Measurements from ENCODE around the gene SH2D3A.
"Not testable (repeated sequence)": the region's sequence is repeated elsewhere in the genome, so short reads cannot be mapped to it uniquely, and the experiment has no call there.

Gene SH2D3A

DNA sequence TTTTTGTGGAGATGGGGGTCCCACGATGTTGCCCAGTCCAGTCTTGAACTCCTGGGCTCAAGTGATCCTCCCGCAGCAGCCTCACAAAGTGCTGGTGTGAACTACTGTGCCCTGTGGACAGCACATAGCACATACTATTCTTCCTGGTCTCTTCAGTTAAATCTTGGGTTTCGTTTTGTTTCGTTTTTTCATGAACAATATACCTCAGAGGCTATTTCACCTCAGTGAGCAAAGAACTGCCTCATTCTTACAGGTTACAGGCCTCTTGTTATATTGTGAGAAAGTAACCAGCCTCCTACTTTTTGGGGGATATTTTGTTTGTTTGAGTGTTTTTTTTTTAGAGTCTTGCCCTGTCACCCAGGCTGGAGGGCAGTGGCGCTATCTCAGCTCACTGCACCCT is 45.5 kb downstream of the SH2D3A start:
- DNase-seq (ENCODE audit: low read depth) = no peak

- no peak for DNase-seq (ENCODE audit: low read depth)
Observed at GRCh38 chr19:6721138-6721474, 46.1 kb downstream of the SH2D3A start.

DNA sequence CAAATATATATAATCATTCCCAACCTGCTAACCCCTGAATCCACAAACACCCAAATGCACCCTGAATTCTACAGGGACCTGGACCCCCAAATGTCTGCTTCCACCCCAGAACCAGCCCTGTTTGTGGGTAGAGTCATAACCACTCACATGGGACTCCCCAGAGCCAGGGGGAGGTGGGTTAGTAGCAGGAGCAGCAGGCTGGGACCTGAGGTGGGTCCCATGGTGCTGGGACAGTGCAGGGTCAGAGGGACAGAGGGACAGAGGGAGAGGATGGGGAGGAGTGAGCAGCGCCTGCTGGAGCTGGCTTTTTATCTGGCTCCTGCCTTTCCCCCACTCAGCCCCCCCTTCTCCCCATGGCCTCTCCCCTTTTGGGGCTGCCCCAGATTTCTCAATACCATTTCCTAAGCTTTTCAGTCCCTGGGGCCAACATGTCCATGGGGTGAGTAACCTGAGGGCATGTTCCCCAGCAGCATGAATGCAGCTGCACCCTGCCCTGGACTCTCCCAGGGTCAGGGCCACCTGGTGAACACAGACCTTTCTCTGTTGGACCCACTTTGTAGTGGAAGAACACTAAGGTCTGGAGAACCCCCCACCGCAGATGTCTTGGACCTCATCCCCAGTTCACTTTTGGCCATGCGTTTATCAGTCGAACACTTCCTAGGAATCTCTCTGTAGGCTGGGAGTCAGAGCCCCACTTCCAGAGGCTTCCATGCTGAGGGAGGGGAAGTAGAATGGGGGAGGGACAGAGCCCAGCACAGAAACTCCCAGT is 46.7 kb downstream of the SH2D3A start, which contains the start of gene C3:
Gene C3, minus strand, starts transcription at position 282 of the 769 bp plus-strand sequence. Its CDS starts 61 bp downstream, at position 221.
- DNase-seq (ENCODE audit: low read depth) = peak; percentile 63

DNA sequence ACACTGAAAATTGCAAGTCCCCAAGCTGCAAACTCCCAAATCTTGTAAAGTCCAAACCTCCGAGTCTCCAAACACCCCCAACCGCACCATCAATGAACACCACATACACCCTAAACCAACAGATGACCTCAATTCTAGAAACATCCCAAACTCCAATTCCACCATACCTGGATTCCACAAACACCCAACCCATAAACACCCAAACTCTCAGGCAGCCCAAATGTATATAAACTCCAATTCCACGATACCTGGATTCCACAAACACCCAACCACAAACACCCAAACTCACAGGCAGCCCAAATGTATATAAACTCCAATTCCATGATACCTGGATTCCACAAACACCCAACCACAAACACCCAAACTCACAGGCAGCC is 47.3 kb downstream of the SH2D3A start:
- DNase-seq (ENCODE audit: low read depth) = no peak

DNA sequence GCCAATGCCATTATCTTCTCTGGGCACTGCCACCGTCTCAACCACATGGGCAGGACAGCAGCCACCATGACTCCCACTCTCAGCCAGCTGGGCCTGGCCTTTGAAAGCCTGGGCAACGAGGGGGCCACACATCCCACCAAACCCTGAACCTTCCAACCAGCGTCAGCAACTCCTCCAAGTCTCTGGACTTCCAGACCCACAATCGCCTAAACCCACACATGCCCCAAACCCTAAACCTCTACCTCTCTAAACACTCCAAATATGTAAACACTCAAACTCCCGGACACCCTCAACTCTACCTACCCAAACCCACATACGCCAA is 47.7 kb downstream of the SH2D3A start:
- no peak for DNase-seq (ENCODE audit: low read depth)

DNA sequence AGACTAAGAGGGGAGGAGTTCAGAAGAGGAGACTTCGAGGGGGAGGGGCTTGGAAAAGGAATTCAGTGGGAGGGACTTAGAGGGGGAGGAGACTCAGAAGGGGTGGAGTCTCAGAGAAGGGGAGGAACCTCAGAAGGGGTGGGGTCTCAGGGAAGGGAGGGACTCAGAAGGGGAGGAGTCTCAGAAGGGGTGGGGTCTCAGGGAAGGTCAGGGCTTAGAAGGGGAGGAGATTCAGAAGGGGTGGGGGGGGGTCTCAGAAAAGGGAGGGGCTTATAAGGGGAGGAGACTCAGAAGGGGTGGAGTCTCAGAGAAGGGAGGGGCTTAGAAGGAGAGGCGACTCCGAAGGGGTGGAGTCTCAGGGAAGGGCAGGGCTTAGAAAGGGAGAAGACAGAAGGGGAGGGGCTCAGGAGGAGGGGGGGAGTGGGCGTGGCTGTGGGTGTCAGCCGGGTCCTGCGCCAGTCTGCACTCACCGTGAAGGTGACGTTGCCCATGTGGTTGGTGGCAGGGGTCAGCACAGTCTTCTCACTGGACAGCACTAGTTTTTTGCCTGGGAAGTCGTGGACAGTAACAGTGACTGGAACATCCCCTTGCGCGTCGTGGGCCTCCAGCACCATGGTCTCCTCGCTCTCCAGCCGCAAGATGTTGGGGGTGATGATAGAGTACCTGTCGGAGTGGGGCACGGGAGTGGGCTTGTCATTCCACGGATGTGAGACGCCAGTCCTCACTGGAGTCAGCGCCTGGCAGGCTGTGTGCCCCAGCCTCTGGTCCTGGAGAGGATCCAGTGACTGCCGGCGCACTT is 48.3 kb downstream of the SH2D3A start:
- no peak for DNase-seq (ENCODE audit: low read depth)

DNA sequence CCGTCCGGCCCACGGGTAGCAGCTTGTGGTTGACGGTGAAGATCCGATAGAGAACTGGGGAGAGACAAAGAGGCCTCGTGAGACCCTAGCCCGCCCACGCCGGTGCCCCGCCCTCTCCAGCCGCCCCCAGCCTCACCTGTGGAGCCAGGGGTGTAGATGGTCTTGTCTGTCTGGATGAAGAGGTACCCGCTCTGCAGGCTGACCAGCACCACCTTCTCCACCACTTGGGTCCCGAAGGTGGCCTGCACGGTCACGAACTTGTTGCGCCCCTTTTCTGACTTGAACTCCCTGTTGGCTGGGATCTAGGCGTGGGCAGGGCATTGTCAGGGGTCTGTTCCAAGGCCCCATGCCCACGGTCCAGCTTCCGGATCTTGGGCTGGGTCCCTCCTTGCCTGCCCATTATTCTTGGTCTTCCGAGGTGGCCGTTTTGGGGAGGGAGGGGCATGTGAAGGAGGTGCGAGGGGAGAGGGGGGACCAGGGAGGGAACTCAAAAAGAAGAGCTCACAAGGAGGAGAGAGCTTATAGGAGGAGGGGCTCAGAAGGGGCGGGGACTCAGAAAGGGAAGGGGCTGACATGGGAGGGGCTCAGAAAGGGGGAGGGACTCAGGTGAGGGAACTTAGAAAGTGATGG is 49.0 kb downstream of the SH2D3A start:
- DNase-seq (ENCODE audit: low read depth) = no peak

GRCh38 chr19:6717441-6717971 is 49.7 kb downstream of the SH2D3A start:
- DNase-seq (ENCODE audit: low read depth) = no peak

- no peak for DNase-seq (ENCODE audit: low read depth)
Observed at GRCh38 chr19:6717036-6717435, 50.2 kb downstream of the SH2D3A start.

DNA sequence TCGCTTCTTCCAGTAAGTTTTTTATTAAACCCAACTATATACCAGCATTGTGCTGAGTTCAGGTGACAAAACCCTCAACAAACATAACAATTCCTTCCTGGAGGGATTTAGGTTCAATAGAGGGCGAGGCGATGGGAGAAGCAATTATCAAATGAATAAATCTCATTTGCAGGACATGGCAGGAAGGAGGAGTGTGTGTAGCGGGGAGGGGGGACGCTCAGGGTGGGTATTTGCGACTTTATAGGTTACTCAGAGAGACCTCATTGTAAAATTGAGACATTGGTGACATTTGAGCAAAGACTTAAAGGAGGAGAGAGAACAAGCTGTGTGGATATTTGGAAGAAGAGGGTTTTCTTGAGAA is 50.6 kb downstream of the SH2D3A start:
- DNase-seq (ENCODE audit: low read depth) = no peak

DNA sequence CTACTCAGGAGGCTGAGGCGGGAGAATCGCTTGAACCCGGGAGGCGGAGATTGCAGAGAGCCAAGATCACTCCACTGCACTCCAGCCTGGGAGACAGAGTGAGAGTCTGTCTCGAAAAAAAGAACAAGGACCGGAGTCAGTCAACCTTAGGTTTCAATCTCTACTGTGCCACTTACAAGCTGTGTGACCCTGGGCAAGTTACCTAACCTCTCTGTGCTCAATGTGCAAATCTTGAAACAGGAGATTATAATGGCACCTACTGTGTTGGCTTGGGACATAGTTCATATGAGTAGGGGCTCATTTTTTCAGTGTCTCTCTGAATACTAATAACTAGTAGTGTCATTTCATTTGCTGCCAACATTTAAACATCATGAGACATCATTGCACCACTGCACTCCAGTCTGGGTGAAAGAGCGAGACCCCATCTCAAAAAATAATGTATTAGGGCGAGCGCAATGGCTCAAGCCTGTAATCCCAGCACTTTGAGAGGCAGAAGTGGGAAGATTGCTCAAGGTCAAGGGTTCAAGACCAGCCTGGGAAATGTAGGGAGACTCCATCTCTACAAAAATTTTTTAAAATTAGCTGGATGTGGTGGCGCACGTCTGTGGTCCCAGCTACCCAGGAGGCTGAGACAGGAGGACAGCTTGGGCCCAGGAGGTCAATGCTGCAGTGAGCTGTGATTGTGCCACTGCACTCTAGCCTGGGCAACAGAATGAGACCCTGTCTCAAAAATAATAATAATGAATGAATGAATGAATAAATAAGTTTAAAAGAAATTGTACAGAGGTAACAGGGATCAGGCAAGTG is 52.3 kb downstream of the SH2D3A start:
- no peak for DNase-seq (ENCODE audit: low read depth)

DNA sequence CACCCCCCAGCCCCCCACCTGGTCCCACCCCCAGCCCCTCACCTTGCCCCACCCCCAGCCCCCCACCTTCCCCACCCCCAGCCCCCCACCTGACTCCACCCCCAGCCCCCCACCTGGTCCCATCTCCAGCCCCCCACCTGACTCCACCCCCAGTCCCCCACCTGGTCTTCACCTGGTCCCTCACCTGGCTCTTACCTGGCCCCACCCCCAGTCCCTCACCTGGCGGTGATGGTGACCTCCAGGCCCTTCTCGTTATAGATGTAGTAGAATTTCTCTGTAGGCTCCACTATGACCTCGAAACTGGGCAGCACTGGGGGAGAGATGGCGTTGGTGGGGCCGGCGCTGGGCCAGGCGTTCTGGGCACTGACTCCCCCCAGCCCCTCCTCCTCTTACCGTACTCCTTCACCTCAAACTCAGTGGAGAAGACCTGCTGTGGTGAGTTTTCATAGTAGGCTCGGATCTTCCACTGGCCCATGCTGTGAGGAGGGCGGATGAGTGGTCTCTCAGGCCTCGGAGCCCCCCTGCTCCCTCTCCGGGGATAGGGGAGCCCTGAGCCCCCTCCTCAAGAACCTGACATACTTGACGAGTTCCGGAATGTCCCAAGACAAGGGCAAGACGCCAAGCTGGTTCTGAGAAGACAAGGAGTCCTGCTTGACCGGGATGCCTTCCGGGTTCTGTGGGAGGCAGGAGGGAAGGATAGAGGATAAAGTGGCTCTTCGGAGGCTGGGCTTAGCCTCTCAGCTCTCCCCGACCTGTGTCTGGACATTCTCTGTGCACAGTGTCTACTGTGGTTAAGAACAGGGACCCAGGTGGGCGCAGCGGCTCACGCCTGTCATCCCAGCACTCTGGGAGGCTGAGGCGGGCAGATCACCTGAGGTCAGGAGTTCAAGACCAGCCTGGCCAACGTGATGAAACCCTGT is 53.2 kb downstream of the SH2D3A start:
- no peak for DNase-seq (ENCODE audit: low read depth)

GRCh38 chr19:6712692-6713670 is 54.3 kb downstream of the SH2D3A start:
- no peak for DNase-seq (ENCODE audit: low read depth)

DNA sequence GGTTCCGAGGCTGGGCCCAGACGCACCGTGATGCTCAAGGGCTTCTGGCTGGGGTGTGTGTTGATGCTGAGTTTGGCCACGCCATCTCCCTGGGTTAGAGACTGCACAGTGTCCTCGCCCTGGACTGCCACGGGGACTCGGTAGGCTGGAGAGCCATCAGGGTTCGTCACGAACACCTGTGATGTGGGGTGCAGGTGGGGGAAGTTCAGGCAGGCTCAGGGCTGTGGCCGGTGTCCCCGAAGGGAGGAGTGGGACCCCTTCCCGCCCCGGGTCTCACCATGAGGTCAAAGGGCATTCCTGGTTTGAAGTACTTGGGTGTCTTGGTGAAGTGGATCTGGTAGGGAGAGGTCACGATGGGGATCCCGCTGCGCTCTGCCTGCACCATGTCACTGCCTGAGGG is 55.0 kb downstream of the SH2D3A start:
- no peak for DNase-seq (ENCODE audit: low read depth)

DNA sequence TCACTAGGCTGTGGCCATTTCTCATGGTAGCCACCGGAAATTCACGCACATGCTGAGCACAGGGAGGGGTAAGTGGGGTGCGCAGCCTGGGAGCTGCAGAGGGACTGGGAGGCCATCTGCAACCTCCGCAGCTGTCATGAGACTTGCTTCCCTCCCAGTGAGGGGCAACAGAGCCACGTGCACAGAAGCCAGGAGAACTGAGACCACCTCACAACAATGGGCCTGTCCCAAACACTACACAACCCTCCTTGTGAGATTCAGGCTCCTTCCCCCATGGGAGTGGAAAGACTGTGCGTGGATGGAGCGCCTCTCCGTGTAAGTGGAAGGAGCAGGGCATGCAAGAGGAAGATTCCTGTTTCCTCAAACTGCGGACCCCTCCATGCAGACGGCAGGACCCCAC is 55.6 kb downstream of the SH2D3A start:
- no peak for DNase-seq (ENCODE audit: low read depth)

DNA sequence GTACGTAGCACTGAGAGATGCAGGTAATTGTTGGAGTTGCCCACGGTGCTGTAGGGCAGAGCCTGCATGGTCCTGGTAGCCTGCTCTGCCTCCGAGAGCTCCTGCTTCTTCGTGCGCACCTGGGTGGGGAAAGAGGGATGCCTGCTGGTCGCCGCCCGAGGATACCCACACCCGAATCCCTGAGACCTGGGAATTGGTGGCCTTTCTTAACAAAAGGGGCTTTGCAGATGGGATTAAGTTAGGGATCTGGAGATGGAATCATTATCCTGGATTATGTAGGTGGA is 56.2 kb downstream of the SH2D3A start:
- DNase-seq (ENCODE audit: low read depth) = no peak

DNA sequence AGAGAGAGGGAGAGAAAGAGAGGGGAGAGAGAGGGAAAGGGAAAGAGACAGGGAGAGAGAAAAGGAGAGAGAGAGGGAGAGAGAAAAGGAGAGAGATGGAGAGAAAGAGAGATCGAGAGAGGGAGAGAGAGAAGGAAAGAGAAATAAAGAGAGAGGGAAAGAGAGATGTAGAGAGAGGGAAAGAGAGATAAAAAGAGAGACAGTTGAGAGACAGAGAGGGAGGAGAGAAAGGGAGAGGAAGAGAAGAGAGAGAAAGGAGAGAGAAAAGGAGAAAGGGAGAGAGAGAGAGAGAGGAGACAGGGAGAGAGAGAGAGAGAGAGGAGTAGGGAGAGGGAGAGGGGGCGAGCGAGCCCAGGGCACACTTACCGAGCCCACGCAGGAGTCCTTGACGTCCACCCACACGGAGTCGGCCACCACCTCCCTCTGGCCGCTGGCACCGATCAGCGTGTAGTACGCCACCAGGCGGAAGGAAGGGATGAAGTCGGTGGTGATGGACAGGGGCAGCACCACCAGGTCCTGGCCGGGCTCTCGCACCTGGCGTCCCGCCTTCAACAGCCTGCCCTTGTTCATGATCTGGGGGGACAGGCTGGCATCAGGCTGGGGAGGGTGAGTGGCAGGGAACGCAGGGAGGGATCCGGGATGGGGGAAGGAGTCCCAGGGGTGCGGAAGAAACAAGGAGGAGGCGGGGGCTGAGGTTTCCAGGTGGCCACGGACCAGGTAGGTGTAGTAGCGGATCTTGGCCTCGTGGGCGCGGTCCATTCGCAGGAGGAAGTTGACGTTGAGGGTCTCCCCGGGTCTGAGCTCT is 56.8 kb downstream of the SH2D3A start:
- no peak for DNase-seq (ENCODE audit: low read depth)

DNA sequence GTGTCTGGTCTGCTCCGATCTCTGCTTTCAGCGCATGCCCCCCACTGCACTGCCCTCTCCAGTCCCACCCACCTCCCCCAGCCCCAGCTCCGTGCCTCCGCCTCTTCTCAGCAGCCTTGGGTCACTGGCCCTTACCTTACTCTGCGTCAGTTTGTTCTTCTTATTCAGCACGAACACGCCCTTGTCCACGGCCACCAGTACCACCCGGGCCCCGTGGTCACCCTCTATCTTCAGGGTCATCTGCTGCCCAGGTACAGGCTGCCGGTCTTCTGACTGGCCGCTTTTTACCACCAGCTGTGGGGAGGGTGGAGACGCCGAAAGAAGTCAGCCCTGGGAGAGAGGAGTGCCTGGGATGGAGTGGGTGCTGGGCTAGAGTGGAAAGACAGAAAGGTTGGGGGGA is 57.7 kb downstream of the SH2D3A start:
- no peak for DNase-seq (ENCODE audit: low read depth)

- not testable (repeated sequence) for DNase-seq (ENCODE audit: low read depth)
Observed at GRCh38 chr19:6708913-6709312, 58.3 kb downstream of the SH2D3A start.

Measured in GM04503 (cell line).